MV-4-11 (cell line): Measurements from ENCODE around the gene CGB3.
"Not testable (repeated sequence)": the region's sequence is repeated elsewhere in the genome, so short reads cannot be mapped to it uniquely, and the experiment has no call there.

Experiments
- DNase-seq: peaks from one replicate; lab custom pipeline; 2025; lab: John Stamatoyannopoulos, UW

Gene CGB3

GRCh38 chr19:49024233-49024632 is at the start of gene CGB3:
TSS of gene CGB3 (minus strand) at chr19:49024333. CDS start at chr19:49023971, 362 bp downstream.
- not testable (repeated sequence) for DNase-seq

DNA sequence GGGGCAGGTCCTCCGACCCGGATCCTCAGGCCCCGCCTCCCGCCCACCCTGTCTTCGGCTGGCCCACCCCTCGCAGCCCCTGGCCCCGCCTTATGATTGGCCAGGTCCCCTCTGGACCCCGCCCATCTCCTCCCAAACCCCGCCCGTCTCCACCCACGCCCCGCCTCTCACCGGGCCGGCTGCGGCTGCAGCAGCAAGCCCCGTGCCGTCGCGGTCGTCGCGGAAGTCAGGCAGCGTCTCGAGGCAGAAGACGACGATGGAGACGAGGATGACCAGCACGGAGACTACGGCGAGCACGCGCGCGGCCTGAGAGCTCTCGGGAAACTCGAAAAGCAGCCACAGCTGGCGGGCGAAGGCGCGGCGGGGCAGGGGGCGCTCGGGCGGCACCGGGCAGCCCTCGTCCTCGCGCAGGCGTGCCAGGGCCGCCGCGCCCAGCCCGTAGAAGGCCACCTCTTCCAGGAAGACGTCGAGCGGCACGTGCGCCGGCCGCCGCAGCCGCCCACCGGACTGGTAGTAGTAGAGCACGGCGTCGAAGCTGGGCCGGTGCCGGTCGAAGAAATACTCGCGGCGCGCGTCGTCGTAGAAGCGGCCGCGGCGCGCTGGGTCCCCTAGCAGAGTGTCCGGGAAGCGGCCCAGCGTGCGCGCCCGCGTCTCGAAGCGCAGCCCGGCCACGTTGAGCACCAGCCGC is 47.9 kb upstream of the CGB3 start:
- no peak for DNase-seq

DNA sequence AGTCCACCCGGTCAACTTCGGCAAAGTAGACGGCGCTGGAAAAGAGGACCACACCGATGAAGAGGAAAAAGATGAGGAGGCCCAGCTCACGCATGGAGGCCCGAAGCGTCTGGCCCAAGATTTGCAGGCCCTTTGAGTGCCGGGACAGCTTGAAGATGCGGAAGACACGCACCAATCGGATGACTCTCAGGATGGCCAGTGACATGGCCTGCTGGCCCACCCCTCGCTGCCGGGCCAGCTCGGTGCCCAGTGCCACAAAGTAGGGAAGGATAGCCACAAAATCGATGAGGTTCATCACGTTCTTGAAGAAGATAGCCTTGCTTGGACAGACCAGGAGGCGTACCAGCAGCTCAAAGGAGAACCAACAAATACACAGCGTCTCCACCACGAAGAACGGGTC is 46.3 kb upstream of the CGB3 start:
- no peak for DNase-seq

DNA sequence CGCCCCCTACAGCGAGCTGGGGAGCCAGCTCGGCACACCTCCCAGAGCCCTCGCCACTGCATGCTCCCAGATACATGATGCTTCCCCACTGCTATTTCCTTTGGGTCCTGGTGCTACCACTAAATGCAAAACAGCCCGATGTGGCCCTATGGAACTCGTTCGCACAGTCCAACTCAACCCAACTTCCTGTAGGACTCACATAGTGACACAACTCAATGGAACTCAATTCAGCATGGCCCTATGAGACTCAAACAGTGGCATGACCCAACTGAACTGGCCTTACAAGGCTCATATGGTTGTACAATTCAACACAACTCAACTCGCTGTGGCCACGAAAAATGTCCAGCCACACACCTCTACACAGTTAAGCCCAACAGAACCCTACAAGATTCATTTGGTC is 44.9 kb upstream of the CGB3 start:
- DNase-seq, result no peak

DNA sequence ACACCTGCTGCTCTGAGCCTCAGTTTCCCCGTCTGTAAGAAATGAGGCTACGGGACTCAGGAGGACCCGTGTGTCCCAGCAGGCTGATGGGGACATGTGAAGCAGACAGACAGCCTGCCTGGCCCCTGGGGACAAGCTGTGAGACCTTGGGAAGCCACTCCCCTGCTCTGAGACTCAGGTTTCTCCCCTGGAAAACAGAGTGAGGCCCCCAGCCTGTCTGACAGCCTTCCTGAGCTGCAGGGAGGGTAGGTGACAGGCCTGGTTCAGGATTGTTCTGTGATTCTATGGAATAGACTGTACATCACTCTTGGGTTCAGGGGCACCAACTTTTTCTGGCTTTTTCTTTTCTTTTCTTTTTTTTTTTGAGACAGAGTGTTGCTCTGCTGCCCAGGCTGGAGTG is 43.4 kb upstream of the CGB3 start:
- DNase-seq, result no peak

GRCh38 chr19:49065905-49066512 is 41.9 kb upstream of the CGB3 start:
- no peak for DNase-seq

DNA sequence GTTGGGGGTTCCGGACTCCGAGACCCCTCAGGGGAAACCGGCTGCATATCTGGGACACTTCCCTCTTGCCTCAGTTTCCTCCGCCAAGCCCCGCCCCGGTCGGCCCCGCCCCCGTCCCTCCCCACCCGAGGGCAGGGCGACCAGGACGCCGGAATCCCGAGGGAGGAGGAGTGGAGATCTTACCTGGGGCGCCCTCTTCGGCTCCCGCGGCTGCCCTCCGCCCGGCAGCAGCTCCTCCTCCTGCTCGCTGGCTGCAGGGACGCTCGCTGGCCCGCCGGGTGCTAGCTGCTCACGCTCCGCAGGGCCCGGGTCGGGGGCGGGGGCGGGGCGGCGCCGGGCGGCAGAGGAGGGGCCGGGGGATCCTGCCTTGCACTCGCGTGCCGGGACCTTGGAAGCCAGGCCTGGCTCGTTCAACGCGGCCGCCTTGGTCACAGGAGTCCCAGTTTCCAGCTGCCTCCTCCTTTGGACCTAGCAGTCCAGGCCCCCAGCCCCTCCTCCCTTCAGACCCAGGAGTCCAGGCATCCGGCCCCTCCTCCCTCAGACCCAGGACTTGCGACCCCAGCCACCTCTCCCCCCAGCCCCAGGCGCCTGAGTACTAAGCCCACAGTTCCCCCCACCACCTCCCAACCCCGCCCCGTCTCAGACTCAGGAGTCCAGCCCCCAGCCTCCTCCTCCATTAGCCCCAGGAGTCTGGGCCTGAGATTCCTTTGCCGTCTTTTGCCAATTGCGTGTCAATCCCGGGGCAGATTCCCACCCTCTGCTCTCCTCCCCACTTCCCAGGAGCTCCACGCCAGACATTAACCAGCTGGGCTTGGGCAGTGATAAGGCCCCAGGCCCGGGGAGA is 40.9 kb upstream of the CGB3 start, which contains the start of gene NTF4:
NTF4 (minus strand) TSS at position 51 of the 844 bp plus-strand sequence. CDS start 2,821 bp downstream, outside the sequence.
- no peak for DNase-seq

GRCh38 chr19:49064029-49064629 is 40.0 kb upstream of the CGB3 start:
- no peak for DNase-seq

DNA sequence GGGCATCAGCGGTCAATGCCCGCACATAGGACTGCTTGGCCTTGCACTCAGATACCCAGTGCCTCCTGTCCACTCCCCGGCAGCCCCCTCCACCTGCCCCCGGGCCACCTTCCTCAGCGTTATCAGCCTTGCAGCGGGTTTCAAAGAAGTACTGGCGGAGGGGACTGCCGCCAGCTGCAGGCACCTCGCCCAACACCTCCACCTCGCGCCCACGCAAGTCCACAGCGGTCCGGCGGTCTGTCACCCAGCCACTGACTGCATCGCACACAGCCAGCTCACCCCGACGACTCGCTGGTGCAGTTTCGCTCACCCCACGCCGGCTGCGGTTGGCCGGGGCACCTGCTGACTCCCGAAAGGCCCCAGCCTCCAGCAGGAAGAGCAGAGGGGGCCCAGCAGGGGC is 37.3 kb upstream of the CGB3 start:
- DNase-seq, result no peak

GRCh38 chr19:49061000-49061399 is 36.9 kb upstream of the CGB3 start:
- no peak for DNase-seq

DNA sequence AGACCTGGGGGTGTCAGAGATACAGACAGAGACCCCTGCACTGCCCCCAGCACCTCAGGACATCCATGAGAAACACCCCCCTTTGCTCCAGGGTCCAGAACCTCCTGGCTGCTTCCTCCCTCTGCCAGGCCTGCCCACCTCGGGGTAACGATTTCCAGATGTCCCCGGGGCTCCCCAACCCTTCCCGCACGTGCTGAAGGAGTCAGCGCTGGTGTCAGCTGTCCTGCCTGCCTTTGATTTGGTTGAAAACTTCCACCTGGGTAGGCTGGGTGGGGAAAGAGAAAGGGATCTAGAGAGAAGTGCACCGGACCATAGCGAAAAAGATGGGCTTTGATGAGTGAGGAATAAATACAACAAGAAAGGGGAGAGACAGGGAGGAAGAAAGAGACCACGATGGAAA is 34.9 kb upstream of the CGB3 start:
- no peak for DNase-seq

DNA sequence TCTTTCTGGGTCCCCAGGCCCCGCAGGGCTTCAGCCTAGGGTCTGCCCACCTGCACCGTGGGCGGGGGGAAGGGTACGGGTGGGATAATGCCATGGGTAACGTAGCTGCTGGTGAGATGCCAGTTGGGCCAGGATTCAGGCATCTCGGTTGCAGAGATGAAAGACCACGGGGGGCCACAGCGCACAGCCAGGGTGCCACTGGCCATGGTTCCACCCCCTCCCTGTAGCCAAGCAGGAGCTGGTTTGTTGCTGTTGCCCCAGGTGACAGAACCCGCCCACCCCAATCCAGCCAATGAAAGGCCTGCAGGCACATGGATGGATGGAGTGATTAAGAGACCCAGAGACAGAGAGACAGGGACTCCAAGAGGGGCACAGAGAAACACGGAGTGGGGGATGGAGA is 34.4 kb upstream of the CGB3 start:
- no peak for DNase-seq

GRCh38 chr19:49057636-49058234 is 33.6 kb upstream of the CGB3 start, which contains the start of gene CGB7:
TSS of gene CGB7 (minus strand) at chr19:49057749. CDS start at chr19:49055375, 2,374 bp downstream.
- DNase-seq, result no peak

DNA sequence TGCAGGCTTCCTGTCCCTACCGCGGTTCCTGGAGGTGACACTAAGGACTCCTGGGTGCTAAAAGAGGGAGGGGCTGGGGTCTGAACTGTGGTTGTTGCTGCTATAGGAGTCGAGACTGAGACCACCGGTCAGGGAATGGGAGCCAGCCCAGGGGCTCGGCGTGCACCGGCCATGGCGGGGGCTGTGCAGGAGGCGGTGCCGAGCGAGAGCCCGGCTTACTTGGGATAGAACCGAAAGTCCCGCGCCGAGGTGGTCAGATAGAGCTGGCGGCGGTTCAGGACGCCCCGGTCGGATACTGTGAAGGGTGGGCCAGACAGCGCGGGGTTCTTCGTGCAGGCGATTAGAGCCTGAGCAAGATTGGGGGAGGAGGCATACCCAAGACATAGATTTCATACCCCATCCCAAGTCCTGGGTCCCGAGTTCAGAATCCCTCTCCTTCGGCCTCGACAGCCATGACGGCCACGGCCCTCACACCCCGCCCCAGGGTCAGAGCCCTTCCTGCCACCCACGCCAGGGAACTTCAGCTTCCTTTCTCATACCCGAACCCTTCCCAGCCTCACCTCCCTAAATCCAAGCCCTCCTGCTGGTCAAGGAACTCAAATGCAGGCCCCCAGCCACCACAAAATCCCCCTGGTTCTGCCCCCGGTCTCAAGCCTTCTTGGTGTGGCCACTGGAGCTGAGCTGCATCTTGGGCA is 32.9 kb upstream of the CGB3 start:
- not testable (repeated sequence) for DNase-seq

- DNase-seq, result peak; percentile 15
These were observed 32.2 kb upstream of the CGB3 start for GRCh38 chr19:49056101-49056901.

DNA sequence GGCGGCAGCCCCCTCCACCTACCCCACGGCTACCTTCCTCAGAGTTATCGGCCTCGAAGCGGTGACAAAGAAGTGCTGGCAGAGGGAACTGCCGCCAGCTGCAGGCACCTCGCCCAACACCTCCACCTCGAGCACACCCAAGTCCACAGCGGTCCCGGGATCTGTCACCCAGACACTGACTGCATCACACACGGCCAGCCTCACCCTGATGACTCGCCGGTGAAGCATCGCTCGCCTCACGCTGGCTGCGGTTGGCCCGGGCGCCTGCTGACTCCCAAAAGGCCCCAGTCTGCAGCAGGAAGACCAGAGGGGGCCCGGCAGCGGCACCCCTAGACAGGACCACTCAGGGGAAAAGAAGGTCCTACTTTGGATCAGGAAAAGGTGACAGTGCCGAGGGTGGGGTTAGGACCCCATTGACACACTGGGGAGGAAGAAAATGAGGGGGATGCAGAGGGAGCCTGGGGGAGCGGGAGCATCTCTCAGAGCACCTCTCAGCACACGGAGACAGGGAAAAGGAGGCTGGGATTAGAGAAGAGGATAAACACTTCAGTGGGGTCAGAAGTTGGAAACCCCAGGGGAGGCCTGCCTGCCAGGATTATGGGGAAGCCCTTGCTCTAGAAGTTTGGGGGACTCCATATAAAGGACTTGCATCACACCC is 26.4 kb upstream of the CGB3 start:
- DNase-seq, result not testable (repeated sequence)

- DNase-seq, result not testable (repeated sequence)
These were observed 25.7 kb upstream of the CGB3 start for GRCh38 chr19:49049834-49050233.

GRCh38 chr19:49049011-49049410 is 24.9 kb upstream of the CGB3 start, which contains the start of gene CGB8:
TSS of gene CGB8 (minus strand) at chr19:49049111. CDS start at chr19:49048739, 372 bp downstream.
- DNase-seq, result not testable (repeated sequence)

GRCh38 chr19:49043548-49043947 is 19.4 kb upstream of the CGB3 start, which contains the start of gene CGB5:
TSS of gene CGB5 (plus strand) at chr19:49043848. CDS start at chr19:49044210, 362 bp downstream.
- DNase-seq, result not testable (repeated sequence)
